ENCODE results near the gene ADPRHL1. TPM values are rescaled to one million over a fixed set of nuclear protein-coding genes. Genes with fewer than 3 reads are reported as not detected.

Gene ADPRHL1
- total and polyA plus RNA-seq, 2 donors (not counting 1 experiment from before 2014, with no cell fraction given) = 0.28 to 1.3 TPM

- CTCF ChIA-PET = interaction anchor here (2.6 kb wide), 1 partner anchor 15 kb away, joined by 9 read pairs; no protein-coding TSS in a partner anchor
Observed at GRCh38 chr13:113466383-113466782, 13.1 kb upstream of the ADPRHL1 start.

GRCh38 chr13:113465300-113465699 lies 12.0 kb upstream of the ADPRHL1 start:
- intact Hi-C loops (cut with micrococcal nuclease) = no loop called here
- POLR2A ChIA-PET = no interaction called here
- Histone ChIP-seq H4K20me1 (ENCODE audit: control insufficient read depth, insufficient read depth, low read length, poor library complexity, severe bottlenecking) (no peaks in the 10 kb centered on the region), H3K4me2 (replicated peaks; ENCODE audit: low read depth, low read length, poor library complexity, severe bottlenecking) (no peak overlapping the region), H3K27me3 (replicated peaks in 1 of 4; ENCODE audit: control extremely low read depth in 1 of 4, control insufficient read depth in 3 of 4, insufficient read depth in 4 of 4, low read length in 3 of 4) (no peaks in the 10 kb centered on the region), H3K27ac (ENCODE audit: low read length in 2 of 2) (no peak overlapping the region), H3K36me3 (replicated peaks in 1 of 2; ENCODE audit: control extremely low read depth in 1 of 2, control insufficient read depth in 1 of 2, extremely low read depth in 1 of 2, insufficient read depth in 2 of 2, low read length in 1 of 2) (peaks cover 0 to 9% of the 10 kb centered on the region in 2 experiments), H2AFZ (ENCODE audit: insufficient read depth, low read depth, low read length, poor library complexity, severe bottlenecking) (no peak overlapping the region), H3K4me1 (ENCODE audit: control insufficient read depth in 2 of 2, insufficient read depth in 2 of 2, low read length in 2 of 2) (no peaks in the 10 kb centered on the region), H3K79me2 (ENCODE audit: control insufficient read depth, insufficient read depth, low read length) (no peaks in the 10 kb centered on the region), H3K9ac (ENCODE audit: low read length) (no peak overlapping the region), H3K9me3 (ENCODE audit: control extremely low read depth in 1 of 3, control insufficient read depth in 2 of 3, insufficient read depth in 1 of 3, low read length in 2 of 3) (no peaks in the 10 kb centered on the region), H3K4me3 (ENCODE audit: control extremely low read depth in 1 of 5, extremely low read depth in 1 of 5, insufficient read depth in 1 of 5, low read depth in 2 of 5, low read length in 4 of 5) (no peak overlapping the region)
- no peak for TF ChIP-seq EZH2 (IDR thresholded peaks at IDR 0.05; ENCODE audit: borderline replicate concordance, insufficient read depth, low read depth, low read length, poor library complexity, severe bottlenecking)
- TF ChIP-seq CTCF (IDR thresholded peaks at IDR 0.05) = no peak
- no CpG with 5 or more reads among the region's 4 CpGs for WGBS (ENCODE audit: insufficient coverage)
- Mint-ChIP-seq H3K9me3 (ENCODE audit: insufficient read depth) (no peaks in the 10 kb centered on the region), H3K27ac (no peak overlapping the region), H3K4me3 (no peak overlapping the region), H3K4me1 (no peaks in the 10 kb centered on the region), H3K27me3 (no peaks in the 10 kb centered on the region)
- ATAC-seq (ENCODE audit: low read depth) = no peak
- CTCF ChIA-PET = interaction anchor here (0.5 to 2.6 kb wide), 2 partner anchors 14 to 295 kb away, joined by 3 to 9 read pairs; no protein-coding TSS in a partner anchor
- DNase-seq = no peak

More at GRCh38 chr13:113466383-113466782, 13.1 kb upstream of the ADPRHL1 start:
- Mint-ChIP-seq H3K27ac (no peak overlapping the region), H3K9me3 (ENCODE audit: insufficient read depth) (no peaks in the 10 kb centered on the region), H3K4me3 (no peak overlapping the region), H3K27me3 (no peaks in the 10 kb centered on the region), H3K4me1 (no peaks in the 10 kb centered on the region)
- no peak overlapping the region for H3K4me2 ChIP-seq (replicated peaks; ENCODE audit: low read depth, low read length, poor library complexity, severe bottlenecking)
- no peak overlapping the region for H3K27ac ChIP-seq (ENCODE audit: low read length in 2 of 2)
- no peak overlapping the region for H3K9ac ChIP-seq (ENCODE audit: low read length)
- no peak overlapping the region for H2AFZ ChIP-seq (ENCODE audit: insufficient read depth, low read depth, low read length, poor library complexity, severe bottlenecking)
- DNase-seq = no peak
- WGBS (ENCODE audit: insufficient coverage) = 83% methylated on average over 1 of the region's 3 CpGs
- peaks cover 0 to 6% of the 10 kb centered on the region in 2 experiments for H3K36me3 ChIP-seq (replicated peaks in 1 of 2; ENCODE audit: control extremely low read depth in 1 of 2, control insufficient read depth in 1 of 2, extremely low read depth in 1 of 2, insufficient read depth in 2 of 2, low read length in 1 of 2)
- POLR2A ChIA-PET = no interaction called here
- intact Hi-C loops (cut with micrococcal nuclease) = no loop called here
- no peaks in the 10 kb centered on the region for H3K79me2 ChIP-seq (ENCODE audit: control insufficient read depth, insufficient read depth, low read length)
- no peak for ATAC-seq (ENCODE audit: low read depth)
- H4K20me1 ChIP-seq (ENCODE audit: control insufficient read depth, insufficient read depth, low read length, poor library complexity, severe bottlenecking) = no peaks in the 10 kb centered on the region
- no peaks in the 10 kb centered on the region for H3K9me3 ChIP-seq (ENCODE audit: control extremely low read depth in 1 of 3, control insufficient read depth in 2 of 3, insufficient read depth in 1 of 3, low read length in 2 of 3)
- no peaks in the 10 kb centered on the region for H3K27me3 ChIP-seq (replicated peaks in 1 of 4; ENCODE audit: control extremely low read depth in 1 of 4, control insufficient read depth in 3 of 4, insufficient read depth in 4 of 4, low read length in 3 of 4)
- TF ChIP-seq CTCF (IDR thresholded peaks at IDR 0.05) (no peak), EZH2 (IDR thresholded peaks at IDR 0.05; ENCODE audit: borderline replicate concordance, insufficient read depth, low read depth, low read length, poor library complexity, severe bottlenecking) (no peak)
- no peaks in the 10 kb centered on the region for H3K4me1 ChIP-seq (ENCODE audit: control insufficient read depth in 2 of 2, insufficient read depth in 2 of 2, low read length in 2 of 2)
- no peak overlapping the region for H3K4me3 ChIP-seq (ENCODE audit: control extremely low read depth in 1 of 5, extremely low read depth in 1 of 5, insufficient read depth in 1 of 5, low read depth in 2 of 5, low read length in 4 of 5)
